GM12878 (cell line): ENCODE data around the gene FBXL17. TPM values are rescaled to one million over a fixed set of nuclear protein-coding genes. Genes with fewer than 3 reads are reported as not detected.

Source experiments
- BHLHE40 ChIP-seq, 2 experiments: fragments of 450-650 bp in 1 of 2; IDR thresholded peaks; 2 replicates each; pipeline ENCODE4 v1.6.1; 2011 to 2017; ENCODE audit warnings: low read depth in 2 of 2, borderline replicate concordance in 1 of 2, improper control_type of control experiment in 1 of 2, low read length in 1 of 2, mild to moderate bottlenecking in 1 of 2
- E4F1 ChIP-seq: fragments of 450-650 bp; IDR thresholded peaks from 2 replicates; pipeline ENCODE4 v1.6.1; 2018; ENCODE audit warnings: borderline replicate concordance, mild to moderate bottlenecking; ENCODE audit not compliant: partially characterized antibody
- ESRRA ChIP-seq: IDR thresholded peaks from 2 replicates; pipeline ENCODE4 v1.6.1; 2012; ENCODE audit warnings: mild to moderate bottlenecking, low read length, improper control_type of control experiment
- GATAD2B ChIP-seq: fragments of 450-650 bp; conservative IDR thresholded peaks from 2 replicates; pipeline ENCODE4 v1.6.1; 2017; ENCODE audit warnings: low read depth, mild to moderate bottlenecking, moderate library complexity
- IKZF2 ChIP-seq, 2 experiments: fragments of 450-650 bp; IDR thresholded peaks; 2 replicates each; pipeline ENCODE4 v1.6.1; 2017; ENCODE audit warnings: mild to moderate bottlenecking in 2 of 2, moderate library complexity in 2 of 2
- MAX ChIP-seq: IDR thresholded peaks from 2 replicates; pipeline ENCODE4 v1.6.1; 2012; ENCODE audit warnings: low read depth, low read length, improper control_type of control experiment
- MTA2 ChIP-seq: fragments of 450-650 bp; IDR thresholded peaks from 2 replicates; pipeline ENCODE4 v1.6.1; 2016; ENCODE audit warnings: low read depth, mild to moderate bottlenecking, moderate library complexity
- NFIC ChIP-seq: IDR thresholded peaks from 2 replicates; pipeline ENCODE4 v1.6.1; 2012; ENCODE audit warnings: low read depth, mild to moderate bottlenecking, inconsistent platforms, low read length, moderate library complexity
- NR2C2 ChIP-seq: IDR thresholded peaks from 2 replicates; pipeline ENCODE4 v1.6.1; 2011; ENCODE audit warnings: borderline replicate concordance, low read depth; ENCODE audit not compliant: control insufficient read depth, insufficient read length
- POLR2AphosphoS2 ChIP-seq: IDR thresholded peaks from 2 replicates; pipeline ENCODE4 v1.6.1; 2011; ENCODE audit warnings: low read depth, mild to moderate bottlenecking, low read length, improper control_type of control experiment, moderate library complexity
- POLR2AphosphoS5 ChIP-seq: IDR thresholded peaks from 2 replicates; pipeline ENCODE4 v1.6.1; 2011; ENCODE audit warnings: mild to moderate bottlenecking, low read length, inconsistent platforms
- RCOR1 ChIP-seq: conservative IDR thresholded peaks from 2 replicates; pipeline ENCODE4 v1.6.1; 2012; ENCODE audit warnings: low read depth, low read length, improper control_type of control experiment
- RELB ChIP-seq: fragments of 450-650 bp; IDR thresholded peaks from 2 replicates; pipeline ENCODE4 v1.6.1; 2017; ENCODE audit warnings: low read depth, mild to moderate bottlenecking, moderate library complexity
- SKIL ChIP-seq: fragments of 450-650 bp; IDR thresholded peaks from 2 replicates; pipeline ENCODE4 v1.6.1; 2017; ENCODE audit warnings: mild to moderate bottlenecking, low read depth, inconsistent platforms; ENCODE audit not compliant: poor library complexity, severe bottlenecking
- TCF12 ChIP-seq: IDR thresholded peaks from 2 replicates; pipeline ENCODE4 v1.6.1; 2011; ENCODE audit warnings: low read depth, mild to moderate bottlenecking, low read length
- TCF3 ChIP-seq: IDR thresholded peaks from 2 replicates; pipeline ENCODE4 v1.6.1; 2012; ENCODE audit warnings: low read depth, mild to moderate bottlenecking, low read length, borderline replicate concordance; ENCODE audit not compliant: insufficient read depth
- ZNF687 ChIP-seq: fragments of 450-650 bp; IDR thresholded peaks from 2 replicates; pipeline ENCODE4 v1.6.1; 2017; ENCODE audit warnings: mild to moderate bottlenecking, moderate library complexity
- polyA plus RNA-seq, 11 experiments: library from polyadenylated mRNA; depleted of rRNA in 4 of 11; unstranded in 6 of 11; stranded (reverse) in 5 of 11; fragments of >200 nt; fragmentation: Nextera tagmentation in 4 of 11; fragmentation: Illumina TruSeq in 1 of 11; extraction: Ambion mirVana in 4 of 11; extraction: Trizol in 1 of 11; gene quantifications; 1 replicate in 1 of 11; 2 replicates in 10 of 11; pipeline versions ENCODE4 v1.2.1 to v1.2.3, GENCODE V29; 2011 to 2016; ENCODE audit warnings: inconsistent platforms in 2 of 11, missing spikeins in 2 of 11, low read depth in 1 of 11
- total RNA-seq, 4 experiments: library from RNA; depleted of rRNA in 3 of 4; stranded (reverse); fragments of >200 nt in 3 of 4; fragmentation: Illumina TruSeq in 1 of 4; extraction: Trizol in 1 of 4; gene quantifications; 2 replicates each; pipeline versions ENCODE4 v1.2.1 to v1.2.3, GENCODE V29; 2013 to 2021

FBXL17 gene
- total and polyA plus RNA-seq, 10 of the 15 experiments (the other 5 are each of a cell fraction or from before 2014, with no cell fraction given) = 0.88 to 9.0 (median 4.4) TPM

GRCh38 chr5:107813559-107813958 lies 568.3 kb downstream of the FBXL17 start (continued):
- TF ChIP-seq SKIL = peak; percentile 84
- TF ChIP-seq MAX = peak; percentile 35; the same call in 1 of the 2 replicates
- no peak for TF ChIP-seq RCOR1
- TF ChIP-seq NR2C2 = no peak
- TF ChIP-seq GATAD2B = peak; percentile 83
- TF ChIP-seq E4F1 = no peak
- TF ChIP-seq RELB = peak; percentile 73; the same call in 1 of the 2 replicates
- no peak for TF ChIP-seq TCF3
- TF ChIP-seq POLR2AphosphoS5 = no peak
- TF ChIP-seq POLR2AphosphoS2 = no peak
- TF ChIP-seq TCF12 = peak; percentile 72
- peak; percentile 86 to 89 for TF ChIP-seq IKZF2 (IDR thresholded peaks at IDR 0.05)
- peak; percentile 42; the same call in 1 of the 2 replicates for TF ChIP-seq NFIC
- peak; percentile 83 to 94; a peak in 3 of 4 replicates for TF ChIP-seq BHLHE40 (IDR thresholded peaks at IDR 0.05; ENCODE audit: borderline replicate concordance in 1 of 2, low read depth in 2 of 2, low read length in 1 of 2)
- TF ChIP-seq MTA2 = peak; percentile 83
- TF ChIP-seq ZNF687 = peak; percentile 70
- no peak for TF ChIP-seq ESRRA
- TF ChIP-seq, all 136 proteins: peak for 39
